IMR-90 (cell line): Measurements from ENCODE around the gene RAD51B. TPM values are rescaled to one million over a fixed set of nuclear protein-coding genes. Genes with fewer than 3 reads are reported as not detected.

Source experiments
- ATAC-seq: fragments of 200-7000 bp; cut with Tn5 transposase; 2 replicates; pipeline ENCODE4 v1.9.1; 2020; ENCODE audit warnings: low read depth, mild to moderate bottlenecking, moderate library complexity
- BruUV-seq: library from RNA; stranded (reverse); fragments of 400-500 nt; replicated peaks from 2 replicates; lab custom pipeline; 2021; lab: Mats Ljungman, UMichigan
- CTCF ChIA-PET: fragments of 300-600 bp; formaldehyde crosslinking; extraction: SDS; loops from one replicate; lab custom pipeline; 2021; ENCODE audit warnings: antibody characterized with exemption; lab: Yijun Ruan, JAX
- POLR2A ChIA-PET: fragments of 300-600 bp; sonication (Branson Sonifier 250); formaldehyde crosslinking; loops from one replicate; lab custom pipeline; 2022; ENCODE audit warnings: antibody characterized with exemption; ENCODE audit not compliant: unreplicated experiment; lab: Charles Lee
- DNase-seq: peaks from one replicate; pipeline ENCODE4 v3.0.0; 2013
- H2AFZ ChIP-seq: replicated peaks from 2 replicates; pipeline ENCODE3; 2013; ENCODE audit warnings: low read length, mild to moderate bottlenecking; ENCODE audit not compliant: poor library complexity
- H2AK5ac ChIP-seq: 2 replicates; pipeline ENCODE4 v1.6.1; 2013; ENCODE audit warnings: low read depth, low read length, inconsistent platforms
- H2AK9ac ChIP-seq: replicated peaks from 2 replicates; pipeline ENCODE3; 2013; ENCODE audit warnings: mild to moderate bottlenecking, low read depth, low read length, moderate library complexity; ENCODE audit not compliant: poor library complexity
- H2BK120ac ChIP-seq: 2 replicates; pipeline ENCODE4 v1.6.1; 2013; ENCODE audit warnings: low read depth, low read length, inconsistent platforms
- H2BK15ac ChIP-seq: 3 replicates; pipeline ENCODE4 v1.6.1; 2013; ENCODE audit warnings: low read depth, low read length, inconsistent platforms
- H2BK20ac ChIP-seq: 2 replicates; pipeline ENCODE4 v1.6.1; 2013; ENCODE audit warnings: low read depth, mild to moderate bottlenecking, inconsistent platforms, low read length, moderate library complexity
- H2BK5ac ChIP-seq: 2 replicates; pipeline ENCODE4 v1.6.1; 2013; ENCODE audit warnings: mild to moderate bottlenecking, low read depth, low read length, inconsistent platforms; ENCODE audit not compliant: poor library complexity, severe bottlenecking
- H3K14ac ChIP-seq: replicated peaks from 2 replicates; pipeline ENCODE4 v1.6.1; 2013; ENCODE audit warnings: low read depth, low read length, inconsistent platforms
- H3K18ac ChIP-seq: 2 replicates; pipeline ENCODE4 v1.6.1; 2013; ENCODE audit warnings: low read depth, low read length, control low read depth
- H3K23ac ChIP-seq: 2 replicates; pipeline ENCODE4 v1.6.1; 2013; ENCODE audit warnings: low read depth, low read length, inconsistent platforms
- H3K27ac ChIP-seq: 2 replicates; pipeline ENCODE4 v1.5.1; 2013; ENCODE audit warnings: mild to moderate bottlenecking, control low read depth, low read length; ENCODE audit not compliant: insufficient read depth
- H3K27me3 ChIP-seq: 2 replicates; pipeline ENCODE4 v1.6.1; 2013; ENCODE audit warnings: low read length; ENCODE audit not compliant: control insufficient read depth, insufficient read depth
- H3K36me3 ChIP-seq: 2 replicates; pipeline ENCODE4 v1.6.1; 2013; ENCODE audit warnings: low read length, mixed read lengths; ENCODE audit not compliant: control insufficient read depth, insufficient read depth
- H3K4ac ChIP-seq: 2 replicates; pipeline ENCODE4 v1.6.1; 2013; ENCODE audit warnings: low read depth, low read length, inconsistent platforms
- H3K4me1 ChIP-seq: 2 replicates; pipeline ENCODE4 v1.6.1; 2013; ENCODE audit warnings: low read length, mixed read lengths; ENCODE audit not compliant: control insufficient read depth, insufficient read depth
- H3K4me2 ChIP-seq: 2 replicates; pipeline ENCODE4 v1.6.1; 2013; ENCODE audit warnings: low read depth, mild to moderate bottlenecking, control low read depth, low read length, moderate library complexity
- H3K4me3 ChIP-seq: 2 replicates; pipeline ENCODE4 v1.5.1; 2013; ENCODE audit warnings: low read depth, mild to moderate bottlenecking, control low read depth, low read length, moderate library complexity; ENCODE audit not compliant: insufficient read depth
- H3K56ac ChIP-seq: 2 replicates; pipeline ENCODE4 v1.6.1; 2013; ENCODE audit warnings: low read length, inconsistent platforms; ENCODE audit not compliant: insufficient read depth; ENCODE audit errors: extremely low read depth
- H3K79me1 ChIP-seq, 2 experiments: 2 replicates each; pipeline ENCODE4 v1.6.1; 2013; ENCODE audit warnings: low read length in 2 of 2, inconsistent platforms in 1 of 2, low read depth in 1 of 2
- H3K9ac ChIP-seq: 2 replicates; pipeline ENCODE4 v1.6.1; 2013; ENCODE audit warnings: low read depth, low read length, control low read depth
- H3K9me1 ChIP-seq: 2 replicates; pipeline ENCODE4 v1.6.1; 2013; ENCODE audit warnings: low read length, inconsistent platforms; ENCODE audit not compliant: insufficient read depth
- H3K9me3 ChIP-seq: 2 replicates; pipeline ENCODE4 v1.6.1; 2013; ENCODE audit warnings: low read length; ENCODE audit not compliant: control insufficient read depth, insufficient read depth
- H4K20me1 ChIP-seq: 2 replicates; pipeline ENCODE4 v1.6.1; 2013; ENCODE audit warnings: low read length, inconsistent platforms; ENCODE audit not compliant: insufficient read depth
- H4K5ac ChIP-seq: 2 replicates; pipeline ENCODE4 v1.6.1; 2013; ENCODE audit warnings: mild to moderate bottlenecking, low read depth, low read length, control low read depth
- H4K8ac ChIP-seq, 2 experiments: 2 replicates each; pipeline ENCODE4 v1.6.1; 2013; ENCODE audit warnings: low read depth in 2 of 2, low read length in 2 of 2, control low read depth in 1 of 2, inconsistent platforms in 1 of 2
- H4K91ac ChIP-seq: 2 replicates; pipeline ENCODE4 v1.6.1; 2013; ENCODE audit warnings: low read depth, low read length, inconsistent platforms; ENCODE audit not compliant: insufficient read depth
- CEBPB ChIP-seq: IDR thresholded peaks from 2 replicates; pipeline ENCODE4 v1.6.1; 2012; ENCODE audit warnings: low read depth, low read length, improper control_type of control experiment
- CHD1 ChIP-seq: IDR thresholded peaks from 2 replicates; pipeline ENCODE4 v1.6.1; 2012; ENCODE audit warnings: low read depth, low read length, improper control_type of control experiment
- CTCF ChIP-seq: conservative IDR thresholded peaks from 2 replicates; pipeline ENCODE4 v1.5.1; 2012; ENCODE audit warnings: mild to moderate bottlenecking, low read depth, low read length, improper control_type of control experiment
- ELK1 ChIP-seq: fragments of 150-350 bp; IDR thresholded peaks from 2 replicates; pipeline ENCODE4 v1.6.1; 2016; ENCODE audit warnings: low read depth, mild to moderate bottlenecking, low read length, moderate library complexity, borderline replicate concordance
- FOS ChIP-seq: fragments of 150-350 bp; IDR thresholded peaks from 2 replicates; pipeline ENCODE4 v1.6.1; 2016; ENCODE audit warnings: low read depth, low read length
- MAFK ChIP-seq: IDR thresholded peaks from 2 replicates; pipeline ENCODE4 v1.6.1; 2012; ENCODE audit warnings: low read depth, low read length, improper control_type of control experiment
- MAZ ChIP-seq: IDR thresholded peaks from 2 replicates; pipeline ENCODE4 v1.6.1; 2012; ENCODE audit warnings: low read depth, mild to moderate bottlenecking, low read length, improper control_type of control experiment, moderate library complexity, borderline replicate concordance
- MXI1 ChIP-seq: IDR thresholded peaks from 2 replicates; pipeline ENCODE4 v1.6.1; 2012; ENCODE audit warnings: low read depth, mild to moderate bottlenecking, low read length, moderate library complexity, borderline replicate concordance
- NFE2L2 ChIP-seq: fragments of 150-350 bp; IDR thresholded peaks from 2 replicates; pipeline ENCODE4 v1.6.1; 2016; ENCODE audit warnings: low read depth, mild to moderate bottlenecking, low read length
- POLR2A ChIP-seq: IDR thresholded peaks from 2 replicates; pipeline ENCODE4 v1.6.1; 2012; ENCODE audit warnings: mild to moderate bottlenecking, low read depth, low read length
- RAD21 ChIP-seq: IDR thresholded peaks from 2 replicates; pipeline ENCODE4 v1.6.1; 2012; ENCODE audit warnings: low read length, improper control_type of control experiment
- RCOR1 ChIP-seq: IDR thresholded peaks from 2 replicates; pipeline ENCODE4 v1.6.1; 2012; ENCODE audit warnings: mild to moderate bottlenecking, low read length, improper control_type of control experiment; ENCODE audit not compliant: insufficient replicate concordance
- RFX5 ChIP-seq: IDR thresholded peaks from 2 replicates; pipeline ENCODE4 v1.8.0; 2012; ENCODE audit warnings: low read depth, mild to moderate bottlenecking, low read length, moderate library complexity
- SMC3 ChIP-seq: fragments of 150-350 bp; IDR thresholded peaks from 2 replicates; pipeline ENCODE4 v1.6.1; 2016; ENCODE audit warnings: low read depth, mild to moderate bottlenecking, antibody characterized with exemption, low read length, moderate library complexity
- WGBS, 2 experiments: methylation state at CpG; one replicate each; pipeline versions ENCODE4 v1.1.5 to v1.1.7; 2013; ENCODE audit warnings: missing lambda C conversion rate in 2 of 2; ENCODE audit not compliant: insufficient read length in 1 of 2; ENCODE audit errors: extremely low coverage in 2 of 2; 5-methylcytosine and 5-hydroxymethylcytosine counted together
- dilution Hi-C: fragments of 300-500 bp; cut with HindIII; formaldehyde crosslinking; loops from one replicate; pipeline ENCODE4 v1.14.3; 2018; ENCODE audit warnings: low sequenced_read_pairs; ENCODE audit not compliant: unreplicated experiment
- in situ Hi-C: fragments of 300-500 bp; cut with MboI; formaldehyde crosslinking; loops from 3 replicates; pipeline ENCODE4 v1.14.3; 2019; ENCODE audit warnings: low sequenced_read_pairs, inconsistent platforms, mixed read lengths
- intact Hi-C: fragments of 100-400 bp; cut with micrococcal nuclease; formaldehyde crosslinking; loops from 2 replicates; pipeline ENCODE4 v1.10.0; 2022
- polyA plus RNA-seq, 3 experiments: library from polyadenylated mRNA; depleted of rRNA; stranded (reverse); fragments of >200 nt; gene quantifications; 2 replicates each; pipeline ENCODE4 v1.2.3, GENCODE V29; 2012; ENCODE audit warnings: low replicate concordance in 1 of 3
- total RNA-seq: library from RNA; depleted of rRNA; stranded (reverse); fragments of >200 nt; gene quantifications from 2 replicates; pipeline ENCODE4 v1.2.3, GENCODE V29; 2012
- TF ChIP-seq, protein P1 (sequence below): fragments of 150-350 bp; IDR thresholded peaks from 2 replicates; pipeline ENCODE4 v1.6.1; 2017; ENCODE audit warnings: mild to moderate bottlenecking, antibody characterized with exemption, low read length, low read depth

The RAD51B gene
- total and polyA plus RNA-seq, 2 of the 4 experiments (the other 2 are of a cell fraction): 5.1 to 18.8 TPM

DNA sequence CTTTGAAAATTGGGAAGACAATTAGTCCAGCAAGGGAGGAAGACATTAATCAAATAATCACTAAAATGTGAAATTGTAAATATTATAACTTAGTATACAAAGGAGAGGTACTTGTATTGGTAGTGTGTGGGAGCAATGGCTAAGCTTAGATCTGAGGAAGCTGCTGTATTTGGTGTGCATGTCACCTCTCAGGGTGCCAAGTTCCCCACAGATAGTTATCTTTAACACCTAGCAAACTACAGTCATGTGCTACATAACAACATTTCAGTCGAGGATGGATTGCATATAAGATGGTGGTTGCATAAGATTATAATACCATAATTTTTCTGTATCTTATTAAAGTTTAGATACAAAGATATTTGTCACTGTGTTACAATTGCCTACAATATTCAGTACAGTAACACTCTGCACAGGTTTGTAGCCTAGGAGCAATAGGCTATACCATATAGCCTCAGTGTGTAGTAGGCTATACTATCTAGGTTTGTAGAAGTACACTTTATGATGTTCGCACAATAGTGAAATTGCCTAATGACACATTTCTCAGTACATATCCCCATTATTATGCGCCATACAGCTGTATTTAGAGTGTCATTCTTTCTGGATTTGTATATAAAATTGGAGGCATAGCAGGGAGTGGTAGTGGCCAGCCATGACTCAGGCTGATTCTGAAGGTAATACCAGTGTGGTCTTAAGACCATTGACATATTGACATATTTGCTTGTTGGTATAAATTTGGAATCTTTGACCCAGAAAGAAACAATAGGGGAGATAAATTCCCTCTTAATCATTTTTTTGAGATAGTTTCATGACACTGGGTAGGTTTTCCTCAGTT, 55.8 kb downstream of the RAD51B start:
- H3K27me3 ChIP-seq: no peaks in the 10 kb centered on the region
- ATAC-seq: no peak
- H2AK9ac ChIP-seq: no peak overlapping the region
- no peak overlapping the region for H3K14ac ChIP-seq
- H2AFZ ChIP-seq: no peak overlapping the region
- no peak overlapping the region for H3K4me2 ChIP-seq
- dilution Hi-C loops: no loop called here
- BruUV-seq: no TSS peak
- ChIA-PET POLR2A (no interaction called here), CTCF (interaction anchor here (0.8 kb wide), 1 partner anchor 29 kb away, joined by 3 read pairs; no protein-coding TSS in a partner anchor)
- no peak overlapping the region for H2BK5ac ChIP-seq
- intact Hi-C loops: no loop called here
- H2AK5ac ChIP-seq: no peak overlapping the region
- no peaks in the 10 kb centered on the region for H3K9me1 ChIP-seq
- no peak overlapping the region for H2BK120ac ChIP-seq
- no peaks in the 10 kb centered on the region for H3K4me1 ChIP-seq
- H3K27ac ChIP-seq: no peak overlapping the region
- H3K56ac ChIP-seq: no peak overlapping the region
- no peaks in the 10 kb centered on the region for H3K79me1 ChIP-seq
- H3K4me3 ChIP-seq: no peak overlapping the region
- DNase-seq: no peak
- no peak overlapping the region for H3K18ac ChIP-seq
- no peak overlapping the region for H2BK20ac ChIP-seq
- H3K23ac ChIP-seq: no peak overlapping the region
- H4K91ac ChIP-seq: no peak overlapping the region
- H3K4ac ChIP-seq: no peak overlapping the region
- H3K9ac ChIP-seq: no peak overlapping the region
- H3K9me3 ChIP-seq: no peaks in the 10 kb centered on the region
- H2BK15ac ChIP-seq: no peak overlapping the region
- no peak overlapping the region for H4K5ac ChIP-seq
- no CpG with 5 or more reads among the region's 3 CpGs for WGBS, 2 experiments
- H4K8ac ChIP-seq: no peak overlapping the region
- no peaks in the 10 kb centered on the region for H4K20me1 ChIP-seq
- no peaks in the 10 kb centered on the region for H3K36me3 ChIP-seq
- in situ Hi-C loops: loop anchor here (25.0 kb wide), 1 partner anchor 1237 kb away; no protein-coding TSS in a partner anchor
- TF ChIP-seq CTCF (no peak), POLR2A (no peak), ELK1 (no peak), MAZ (no peak), MXI1 (no peak), NFE2L2 (no peak), RAD21 (no peak), MAFK (no peak), FOS (no peak), CEBPB (no peak), CHD1 (no peak), RFX5 (no peak), SMC3 (no peak), RCOR1 (no peak)
- TF ChIP-seq, protein P1, sequence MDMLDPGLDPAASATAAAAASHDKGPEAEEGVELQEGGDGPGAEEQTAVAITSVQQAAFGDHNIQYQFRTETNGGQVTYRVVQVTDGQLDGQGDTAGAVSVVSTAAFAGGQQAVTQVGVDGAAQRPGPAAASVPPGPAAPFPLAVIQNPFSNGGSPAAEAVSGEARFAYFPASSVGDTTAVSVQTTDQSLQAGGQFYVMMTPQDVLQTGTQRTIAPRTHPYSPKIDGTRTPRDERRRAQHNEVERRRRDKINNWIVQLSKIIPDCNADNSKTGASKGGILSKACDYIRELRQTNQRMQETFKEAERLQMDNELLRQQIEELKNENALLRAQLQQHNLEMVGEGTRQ: no peak
